ENCODE measurements around the gene NQO1.

DNA sequence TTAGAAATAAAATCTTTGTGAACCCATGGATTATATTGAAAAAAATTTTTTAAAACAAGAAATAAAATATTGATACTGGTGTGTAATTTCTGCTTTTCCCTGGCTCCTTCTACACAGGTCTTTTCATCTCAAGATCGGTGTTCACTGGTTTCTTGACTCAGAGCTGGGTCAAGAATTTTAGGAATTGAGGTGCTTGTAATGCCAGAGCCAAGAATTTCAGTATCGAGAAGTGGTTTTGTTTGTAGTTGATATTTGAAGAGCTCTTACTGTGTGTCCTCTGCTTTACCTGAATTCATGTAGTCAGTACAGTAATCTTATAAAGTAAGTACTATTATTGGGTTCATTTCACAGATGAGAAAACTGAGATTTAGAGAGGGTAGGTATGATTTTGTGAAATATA, 43.0 kb upstream of the NQO1 start:
- TF ChIP-seq, protein P1, sequence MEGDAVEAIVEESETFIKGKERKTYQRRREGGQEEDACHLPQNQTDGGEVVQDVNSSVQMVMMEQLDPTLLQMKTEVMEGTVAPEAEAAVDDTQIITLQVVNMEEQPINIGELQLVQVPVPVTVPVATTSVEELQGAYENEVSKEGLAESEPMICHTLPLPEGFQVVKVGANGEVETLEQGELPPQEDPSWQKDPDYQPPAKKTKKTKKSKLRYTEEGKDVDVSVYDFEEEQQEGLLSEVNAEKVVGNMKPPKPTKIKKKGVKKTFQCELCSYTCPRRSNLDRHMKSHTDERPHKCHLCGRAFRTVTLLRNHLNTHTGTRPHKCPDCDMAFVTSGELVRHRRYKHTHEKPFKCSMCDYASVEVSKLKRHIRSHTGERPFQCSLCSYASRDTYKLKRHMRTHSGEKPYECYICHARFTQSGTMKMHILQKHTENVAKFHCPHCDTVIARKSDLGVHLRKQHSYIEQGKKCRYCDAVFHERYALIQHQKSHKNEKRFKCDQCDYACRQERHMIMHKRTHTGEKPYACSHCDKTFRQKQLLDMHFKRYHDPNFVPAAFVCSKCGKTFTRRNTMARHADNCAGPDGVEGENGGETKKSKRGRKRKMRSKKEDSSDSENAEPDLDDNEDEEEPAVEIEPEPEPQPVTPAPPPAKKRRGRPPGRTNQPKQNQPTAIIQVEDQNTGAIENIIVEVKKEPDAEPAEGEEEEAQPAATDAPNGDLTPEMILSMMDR (IDR thresholded peaks at IDR 0.05): no peak
- TF ChIP-seq EZH2 (IDR thresholded peaks at IDR 0.05; ENCODE audit: borderline replicate concordance, insufficient read depth, low read depth, low read length, poor library complexity, severe bottlenecking): no peak
